ENCODE measurements around the gene FHL2.
"Not testable (repeated sequence)": the region's sequence is repeated elsewhere in the genome, so short reads cannot be mapped to it uniquely, and the experiment has no call there.

Gene FHL2

GRCh38 chr2:105339414-105339813 lies 59.4 kb downstream of the FHL2 start:
- DNase-seq (ENCODE audit: low read depth), result no peak

- no peak for DNase-seq (ENCODE audit: low read depth)
These were observed 60.8 kb downstream of the FHL2 start for GRCh38 chr2:105338020-105338385.

GRCh38 chr2:105337122-105338019 lies 61.5 kb downstream of the FHL2 start, which contains the start of gene C2orf49:
C2orf49 (plus strand) TSS chr2:105337540; CDS start chr2:105337588, 48 bp downstream.
- peak; percentile 80 for DNase-seq (ENCODE audit: low read depth)

- DNase-seq (ENCODE audit: low read depth), result no peak
These were observed 62.1 kb downstream of the FHL2 start for GRCh38 chr2:105336786-105337121.

- DNase-seq (ENCODE audit: low read depth), result no peak
These were observed 63.4 kb downstream of the FHL2 start for GRCh38 chr2:105335469-105335868.

- DNase-seq (ENCODE audit: low read depth), result no peak
These were observed 64.6 kb downstream of the FHL2 start for GRCh38 chr2:105334211-105334610.

- no peak for DNase-seq (ENCODE audit: low read depth)
These were observed 68.0 kb downstream of the FHL2 start for GRCh38 chr2:105330681-105331375.

- no peak for DNase-seq (ENCODE audit: low read depth)
These were observed 69.0 kb downstream of the FHL2 start, which contains the start of gene TGFBRAP1 for GRCh38 chr2:105329561-105330495. TGFBRAP1 (minus strand) TSS chr2:105329735; CDS start chr2:105308301, 21,434 bp downstream.

- DNase-seq (ENCODE audit: low read depth), result no peak
These were observed 69.7 kb downstream of the FHL2 start for GRCh38 chr2:105329197-105329554.

- DNase-seq (ENCODE audit: low read depth), result peak; percentile 77
These were observed 70.3 kb downstream of the FHL2 start for GRCh38 chr2:105328281-105329196.

- DNase-seq (ENCODE audit: low read depth), result no peak
These were observed 71.2 kb downstream of the FHL2 start for GRCh38 chr2:105327690-105328089.

GRCh38 chr2:105327271-105327670 lies 71.6 kb downstream of the FHL2 start:
- not testable (repeated sequence) for DNase-seq (ENCODE audit: low read depth)

- peak; percentile 83 for DNase-seq (ENCODE audit: low read depth)
These were observed 73.4 kb downstream of the FHL2 start for GRCh38 chr2:105325389-105325963.

GRCh38 chr2:105324732-105325131 lies 74.1 kb downstream of the FHL2 start:
- DNase-seq (ENCODE audit: low read depth), result peak; percentile 94

GRCh38 chr2:105324101-105324500 lies 74.8 kb downstream of the FHL2 start:
- no peak for DNase-seq (ENCODE audit: low read depth)

GRCh38 chr2:105323111-105323510 lies 75.7 kb downstream of the FHL2 start:
- no peak for DNase-seq (ENCODE audit: low read depth)

- peak; percentile 68 for DNase-seq (ENCODE audit: low read depth)
These were observed 76.8 kb downstream of the FHL2 start for GRCh38 chr2:105321875-105322646.

GRCh38 chr2:105320651-105321215 lies 78.1 kb downstream of the FHL2 start:
- DNase-seq (ENCODE audit: low read depth), result peak; percentile 51

GRCh38 chr2:105317937-105318336 lies 80.9 kb downstream of the FHL2 start:
- peak; percentile 21 for DNase-seq (ENCODE audit: low read depth)

GRCh38 chr2:105315314-105315713 lies 83.5 kb downstream of the FHL2 start:
- no peak for DNase-seq (ENCODE audit: low read depth)
